Activated CD8-positive, alpha-beta T cell treated with anti-CD3 and anti-CD28 coated beads for 36 hours (primary cell): ENCODE results near the gene KLHDC7A. TPM values are rescaled to one million over a fixed set of nuclear protein-coding genes. Genes with fewer than 3 reads are reported as not detected.
"Not testable (repeated sequence)": the region's sequence is repeated elsewhere in the genome, so short reads cannot be mapped to it uniquely, and the experiment has no call there.

ENCODE experiments used
- ATAC-seq: fragments of 200-7000 bp; cut with Tn5 transposase; one replicate; pipeline ENCODE4 v1.10.0; 2021; ENCODE audit warnings: mild to moderate bottlenecking, moderate library complexity
- CTCF ChIA-PET: fragments of 350-600 bp; sonication (Branson Sonifier 250); formaldehyde crosslinking; loops from one replicate; lab custom pipeline; 2021; ENCODE audit warnings: antibody characterized with exemption; lab: Charles Lee
- POLR2A ChIA-PET: fragments of 350-600 bp; sonication (Branson Sonifier 250); formaldehyde crosslinking; loops from one replicate; lab custom pipeline; 2021; ENCODE audit warnings: antibody characterized with exemption; lab: Charles Lee
- DNase-seq: peaks from one replicate; pipeline ENCODE4 v3.0.0-alpha.2; 2020
- H3K27ac Mint-ChIP-seq: one replicate; pipeline ENCODE4 v1.8.0; 2021; ENCODE audit warnings: mild to moderate bottlenecking, mixed read lengths
- H3K27me3 Mint-ChIP-seq: one replicate; pipeline ENCODE4 v1.8.0; 2021; ENCODE audit warnings: mixed read lengths
- H3K36me3 Mint-ChIP-seq: one replicate; pipeline ENCODE4 v1.8.0; 2021; ENCODE audit warnings: low read depth, mixed read lengths
- H3K4me1 Mint-ChIP-seq: one replicate; pipeline ENCODE4 v1.8.0; 2021; ENCODE audit warnings: low read depth, mixed read lengths
- H3K4me3 Mint-ChIP-seq: one replicate; pipeline ENCODE4 v1.8.0; 2021; ENCODE audit warnings: mild to moderate bottlenecking, moderate library complexity, mixed read lengths
- H3K9me3 Mint-ChIP-seq: one replicate; pipeline ENCODE4 v1.8.0; 2021; ENCODE audit warnings: mixed read lengths
- intact Hi-C: fragments of 100-400 bp; cut with micrococcal nuclease; formaldehyde crosslinking; loops from one replicate; pipeline ENCODE4 v1.10.0; 2022
- total RNA-seq, 2 experiments: library from RNA; stranded (reverse); gene quantifications; one replicate each; pipeline ENCODE4 v1.2.3, GENCODE V29; 2021
- TF ChIP-seq, protein P1 (sequence below): fragments of 200-600 bp; IDR thresholded peaks from one replicate; pipeline ENCODE4 v1.8.0; 2022; ENCODE audit warnings: antibody characterized with exemption, mild to moderate bottlenecking

Gene KLHDC7A
- total RNA-seq, 2 experiments from 2014 or later, result not detected

DNA sequence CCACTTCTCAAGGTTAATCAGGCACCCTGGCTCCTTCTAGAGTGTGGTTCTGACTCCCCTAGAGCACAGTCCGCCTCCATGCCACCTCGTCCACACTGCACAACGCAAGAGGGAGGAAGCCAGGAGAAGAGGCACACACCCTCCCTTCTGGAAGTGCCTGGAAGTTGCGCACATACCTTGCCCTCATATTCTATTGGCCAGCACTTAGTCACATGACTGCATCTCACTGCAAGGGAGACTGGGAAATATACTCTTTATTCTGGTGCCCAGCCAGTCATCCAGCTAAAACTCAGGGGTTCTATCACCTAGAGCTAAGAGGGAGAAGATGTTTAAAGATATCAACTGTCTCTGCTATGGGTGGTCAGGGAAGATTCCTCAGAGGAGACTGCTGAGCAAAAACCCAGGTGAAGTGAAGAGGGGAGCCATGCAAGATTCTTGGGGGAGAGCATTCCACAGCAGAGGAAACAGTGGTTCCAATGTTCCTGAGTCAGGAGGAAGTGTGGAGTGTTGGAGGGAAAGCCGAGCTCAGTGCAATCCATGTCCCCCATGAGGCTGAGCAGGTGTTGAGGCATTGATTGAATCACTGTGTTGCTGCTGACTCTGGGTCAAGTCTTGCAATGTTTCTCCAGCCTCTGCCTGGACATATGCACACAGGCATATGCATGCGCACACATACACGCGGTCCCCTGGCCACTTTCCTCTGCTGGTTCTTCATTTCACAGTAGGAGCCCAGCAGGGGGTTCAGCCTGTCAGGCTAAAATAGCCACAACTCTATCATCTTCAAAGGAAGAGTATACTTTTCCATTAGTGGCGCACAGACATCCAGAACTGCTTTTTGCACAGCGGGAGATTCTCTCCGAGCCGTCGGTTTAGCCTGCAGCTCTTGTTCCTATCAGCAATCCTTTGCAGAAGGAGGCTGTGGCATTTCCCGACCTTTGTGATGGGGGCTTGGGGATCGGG lies 22.3 kb upstream of the KLHDC7A start:
- ATAC-seq, result no peak
- ChIA-PET POLR2A (no interaction called here), CTCF (no interaction called here)
- TF ChIP-seq, protein P1, sequence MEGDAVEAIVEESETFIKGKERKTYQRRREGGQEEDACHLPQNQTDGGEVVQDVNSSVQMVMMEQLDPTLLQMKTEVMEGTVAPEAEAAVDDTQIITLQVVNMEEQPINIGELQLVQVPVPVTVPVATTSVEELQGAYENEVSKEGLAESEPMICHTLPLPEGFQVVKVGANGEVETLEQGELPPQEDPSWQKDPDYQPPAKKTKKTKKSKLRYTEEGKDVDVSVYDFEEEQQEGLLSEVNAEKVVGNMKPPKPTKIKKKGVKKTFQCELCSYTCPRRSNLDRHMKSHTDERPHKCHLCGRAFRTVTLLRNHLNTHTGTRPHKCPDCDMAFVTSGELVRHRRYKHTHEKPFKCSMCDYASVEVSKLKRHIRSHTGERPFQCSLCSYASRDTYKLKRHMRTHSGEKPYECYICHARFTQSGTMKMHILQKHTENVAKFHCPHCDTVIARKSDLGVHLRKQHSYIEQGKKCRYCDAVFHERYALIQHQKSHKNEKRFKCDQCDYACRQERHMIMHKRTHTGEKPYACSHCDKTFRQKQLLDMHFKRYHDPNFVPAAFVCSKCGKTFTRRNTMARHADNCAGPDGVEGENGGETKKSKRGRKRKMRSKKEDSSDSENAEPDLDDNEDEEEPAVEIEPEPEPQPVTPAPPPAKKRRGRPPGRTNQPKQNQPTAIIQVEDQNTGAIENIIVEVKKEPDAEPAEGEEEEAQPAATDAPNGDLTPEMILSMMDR, result no peak
- no peak for DNase-seq
- intact Hi-C loops, result no loop called here
- Mint-ChIP-seq H3K9me3 (no peaks in the 10 kb centered on the region), H3K27ac (no peak overlapping the region), H3K27me3 (peaks cover 13% of the 10 kb centered on the region), H3K36me3 (no peaks in the 10 kb centered on the region), H3K4me3 (no peak overlapping the region), H3K4me1 (no peaks in the 10 kb centered on the region)

DNA sequence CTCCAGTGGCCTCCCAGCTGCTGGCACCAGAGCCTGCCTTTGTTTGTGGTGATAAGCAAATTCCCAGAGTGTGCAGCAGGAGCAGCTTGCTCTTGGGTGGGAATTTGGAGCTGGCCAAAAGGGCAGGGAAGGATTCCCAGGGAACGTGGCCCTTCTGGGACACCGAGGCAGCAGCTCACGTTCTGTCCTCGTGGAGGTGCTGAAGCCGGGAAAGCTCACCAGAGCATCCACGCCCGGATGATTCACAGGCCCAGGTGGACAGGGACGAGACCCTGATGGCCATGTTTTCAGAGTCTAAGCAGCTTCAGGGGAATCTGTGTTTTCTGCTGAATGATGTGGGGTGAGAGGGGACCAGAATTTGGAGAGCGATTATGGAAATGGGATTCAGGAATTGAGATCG lies 19.1 kb upstream of the KLHDC7A start:
- H3K27me3 Mint-ChIP-seq, result peaks cover 15% of the 10 kb centered on the region
- intact Hi-C loops, result no loop called here
- no peak for ATAC-seq
- DNase-seq, result no peak
- TF ChIP-seq, protein P1, result no peak
- no peaks in the 10 kb centered on the region for H3K36me3 Mint-ChIP-seq
- no peak overlapping the region for H3K27ac Mint-ChIP-seq
- POLR2A ChIA-PET, result no interaction called here
- H3K4me3 Mint-ChIP-seq, result no peak overlapping the region
- CTCF ChIA-PET, result no interaction called here
- no peaks in the 10 kb centered on the region for H3K9me3 Mint-ChIP-seq
- no peaks in the 10 kb centered on the region for H3K4me1 Mint-ChIP-seq

DNA sequence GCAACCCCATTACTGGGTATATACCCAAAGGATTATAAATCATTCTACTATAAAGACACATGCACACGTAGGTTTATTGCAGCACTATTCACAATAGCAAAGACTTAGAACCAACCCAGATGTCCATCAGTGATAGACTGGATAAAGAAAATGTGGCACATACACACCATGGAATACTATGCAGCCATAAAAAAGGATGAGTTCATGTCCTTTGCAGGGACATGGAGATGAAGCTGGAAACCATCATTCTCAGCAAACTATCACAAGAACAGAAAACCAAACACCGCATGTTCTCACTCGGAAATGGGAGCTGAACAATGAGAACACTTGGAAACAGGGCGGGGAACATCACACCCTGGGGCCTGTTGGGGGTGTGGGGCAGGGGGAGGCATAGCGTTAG lies 18.2 kb upstream of the KLHDC7A start:
- H3K4me1 Mint-ChIP-seq, H3K27ac Mint-ChIP-seq, DNase-seq, POLR2A ChIA-PET, intact Hi-C loops, ATAC-seq, H3K36me3 Mint-ChIP-seq, H3K4me3 Mint-ChIP-seq, H3K9me3 Mint-ChIP-seq, CTCF ChIA-PET: not testable (repeated sequence)
- H3K27me3 Mint-ChIP-seq, result peaks cover 14% of the 10 kb centered on the region

DNA sequence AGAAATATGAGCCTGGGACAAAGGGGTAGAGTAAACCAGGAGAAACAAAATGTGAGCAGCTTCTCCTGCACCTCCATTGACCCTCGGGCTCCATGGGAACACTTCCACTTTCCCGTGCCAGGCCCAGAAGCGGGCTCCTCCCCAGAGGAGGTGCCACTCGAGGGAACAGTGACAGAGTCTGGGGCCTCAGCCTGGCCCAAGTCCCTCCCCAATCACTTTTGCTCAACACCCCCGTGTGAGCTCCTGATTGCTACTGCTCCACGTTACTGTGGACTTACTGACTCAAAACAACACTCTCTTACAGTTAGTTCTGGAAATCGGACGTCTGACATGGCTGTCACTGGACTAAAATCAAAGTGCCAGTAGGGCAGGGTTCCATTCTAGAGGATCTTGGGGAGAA lies 17.7 kb upstream of the KLHDC7A start:
- intact Hi-C loops, result no loop called here
- peaks cover 12% of the 10 kb centered on the region for H3K27me3 Mint-ChIP-seq
- H3K9me3 Mint-ChIP-seq, result no peaks in the 10 kb centered on the region
- ChIA-PET CTCF (no interaction called here), POLR2A (no interaction called here)
- no peak overlapping the region for H3K4me3 Mint-ChIP-seq
- no peak overlapping the region for H3K27ac Mint-ChIP-seq
- TF ChIP-seq, protein P1, result no peak
- no peak for ATAC-seq
- DNase-seq, result no peak
- H3K4me1 Mint-ChIP-seq, result no peaks in the 10 kb centered on the region
- no peaks in the 10 kb centered on the region for H3K36me3 Mint-ChIP-seq

DNA sequence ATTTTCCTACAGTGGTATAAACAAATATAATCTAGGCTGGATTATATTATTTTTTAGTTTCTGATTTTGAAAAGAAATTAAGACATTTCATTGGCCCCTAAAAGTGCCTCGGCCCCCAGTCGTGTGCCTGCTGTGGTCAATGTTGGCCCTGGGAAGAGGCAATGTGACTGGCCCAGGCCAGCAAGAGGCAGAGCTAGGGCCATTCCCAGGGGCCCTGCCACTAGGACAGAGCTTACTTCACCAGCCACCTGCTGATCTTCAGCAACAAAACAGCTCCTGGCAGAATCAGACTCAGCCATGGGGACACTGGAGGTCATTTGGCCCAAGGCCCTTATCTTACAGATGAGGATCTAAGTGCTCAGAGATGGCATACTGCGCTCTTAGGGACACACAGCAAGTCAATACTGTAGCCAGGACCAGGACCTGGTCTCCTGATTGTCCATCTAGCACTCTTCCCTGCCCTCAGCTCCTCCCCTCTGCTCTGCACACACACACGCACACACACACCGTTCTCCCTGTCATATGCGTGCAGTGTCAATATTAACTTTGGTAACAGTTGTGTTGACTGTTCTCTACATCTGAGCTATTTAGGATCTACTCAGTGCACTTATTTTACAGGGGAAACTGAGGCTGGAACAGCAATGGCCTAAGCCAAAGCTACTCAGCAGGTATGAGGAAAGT lies 16.6 kb upstream of the KLHDC7A start:
- H3K27ac Mint-ChIP-seq, result no peak overlapping the region
- CTCF ChIA-PET, result interaction anchor here (1.1 kb wide), 1 partner anchor 118 kb away, joined by 3 read pairs; no protein-coding TSS in a partner anchor
- intact Hi-C loops, result no loop called here
- no peaks in the 10 kb centered on the region for H3K9me3 Mint-ChIP-seq
- no peak for ATAC-seq
- no peak overlapping the region for H3K4me3 Mint-ChIP-seq
- POLR2A ChIA-PET, result no interaction called here
- DNase-seq, result no peak
- TF ChIP-seq, protein P1, result no peak
- H3K36me3 Mint-ChIP-seq, result no peaks in the 10 kb centered on the region
- H3K27me3 Mint-ChIP-seq, result peaks cover 12% of the 10 kb centered on the region
- no peaks in the 10 kb centered on the region for H3K4me1 Mint-ChIP-seq
